Fibroblast of the aortic adventitia (primary cell): ENCODE data around the gene WDR11. TPM values are rescaled to one million over a fixed set of nuclear protein-coding genes. Genes with fewer than 3 reads are reported as not detected.

Experiments used
- DNase-seq: peaks from one replicate; pipeline ENCODE4 v3.0.0-alpha.2; 2010; ENCODE audit warnings: low read depth
- H3K4me3 ChIP-seq: 2 replicates; pipeline ENCODE4 v1.5.1; 2011; ENCODE audit warnings: low read depth, mild to moderate bottlenecking, control low read depth, low read length, moderate library complexity
- total RNA-seq: library from RNA; depleted of rRNA; stranded (reverse); fragments of >200 nt; gene quantifications from 2 replicates; pipeline ENCODE4 v1.2.3, GENCODE V29; 2012; ENCODE audit warnings: low replicate concordance
- TF ChIP-seq, protein P1 (sequence below): IDR thresholded peaks from 2 replicates; pipeline ENCODE4 v1.5.1; 2011; ENCODE audit warnings: mild to moderate bottlenecking, low read length, control low read depth, inconsistent platforms; ENCODE audit not compliant: insufficient read depth

WDR11 gene
- total RNA-seq, 1 donor: 72.6 TPM

DNA sequence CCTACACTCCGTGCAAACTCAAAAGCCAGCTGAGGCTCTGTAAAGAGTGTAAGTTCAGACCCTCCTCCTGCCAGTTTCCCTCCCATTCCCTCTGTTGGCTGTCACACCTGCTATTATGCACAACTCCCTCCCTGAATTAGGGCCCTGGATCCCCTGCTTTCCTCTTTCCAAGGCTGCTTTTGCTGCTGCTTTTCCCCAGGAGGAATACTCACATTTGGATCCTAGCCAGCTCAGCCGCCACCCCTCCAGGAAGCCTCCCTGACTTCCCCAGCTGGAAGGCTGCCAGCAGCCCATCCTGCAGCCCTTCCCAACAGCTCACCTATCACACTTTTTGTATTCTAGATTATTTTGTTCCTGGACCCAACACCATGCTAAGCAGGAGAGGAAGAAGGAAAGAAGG is 40.9 kb upstream of the WDR11 start:
- DNase-seq: no peak
- no peak overlapping the region for H3K4me3 ChIP-seq
- TF ChIP-seq, protein P1, sequence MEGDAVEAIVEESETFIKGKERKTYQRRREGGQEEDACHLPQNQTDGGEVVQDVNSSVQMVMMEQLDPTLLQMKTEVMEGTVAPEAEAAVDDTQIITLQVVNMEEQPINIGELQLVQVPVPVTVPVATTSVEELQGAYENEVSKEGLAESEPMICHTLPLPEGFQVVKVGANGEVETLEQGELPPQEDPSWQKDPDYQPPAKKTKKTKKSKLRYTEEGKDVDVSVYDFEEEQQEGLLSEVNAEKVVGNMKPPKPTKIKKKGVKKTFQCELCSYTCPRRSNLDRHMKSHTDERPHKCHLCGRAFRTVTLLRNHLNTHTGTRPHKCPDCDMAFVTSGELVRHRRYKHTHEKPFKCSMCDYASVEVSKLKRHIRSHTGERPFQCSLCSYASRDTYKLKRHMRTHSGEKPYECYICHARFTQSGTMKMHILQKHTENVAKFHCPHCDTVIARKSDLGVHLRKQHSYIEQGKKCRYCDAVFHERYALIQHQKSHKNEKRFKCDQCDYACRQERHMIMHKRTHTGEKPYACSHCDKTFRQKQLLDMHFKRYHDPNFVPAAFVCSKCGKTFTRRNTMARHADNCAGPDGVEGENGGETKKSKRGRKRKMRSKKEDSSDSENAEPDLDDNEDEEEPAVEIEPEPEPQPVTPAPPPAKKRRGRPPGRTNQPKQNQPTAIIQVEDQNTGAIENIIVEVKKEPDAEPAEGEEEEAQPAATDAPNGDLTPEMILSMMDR: no peak

DNA sequence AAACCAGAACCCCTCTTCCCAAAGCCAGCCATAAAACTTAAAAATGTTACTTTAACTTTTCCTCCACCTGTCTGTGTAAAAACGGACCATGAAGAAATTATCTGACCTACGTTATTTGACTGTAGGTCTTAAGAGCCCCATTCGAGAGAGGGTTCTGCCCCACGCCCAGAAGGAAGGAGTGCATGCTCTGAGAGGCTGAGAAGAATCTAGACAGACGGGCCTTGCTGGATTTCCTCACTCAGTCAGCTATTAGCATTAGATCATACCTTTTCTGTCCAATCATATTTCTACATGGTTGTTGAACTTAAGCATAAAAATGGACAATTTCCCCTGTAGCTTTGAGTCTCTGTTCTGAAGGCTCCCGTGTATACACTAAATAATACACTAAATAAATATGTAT is 38.1 kb upstream of the WDR11 start:
- no peak overlapping the region for H3K4me3 ChIP-seq
- TF ChIP-seq, protein P1: no peak
- DNase-seq: no peak

- DNase-seq: no peak
- no peak overlapping the region for H3K4me3 ChIP-seq
- TF ChIP-seq, protein P1: no peak
Measured at GRCh38 chr10:120818301-120818700, 32.9 kb upstream of the WDR11 start.

DNA sequence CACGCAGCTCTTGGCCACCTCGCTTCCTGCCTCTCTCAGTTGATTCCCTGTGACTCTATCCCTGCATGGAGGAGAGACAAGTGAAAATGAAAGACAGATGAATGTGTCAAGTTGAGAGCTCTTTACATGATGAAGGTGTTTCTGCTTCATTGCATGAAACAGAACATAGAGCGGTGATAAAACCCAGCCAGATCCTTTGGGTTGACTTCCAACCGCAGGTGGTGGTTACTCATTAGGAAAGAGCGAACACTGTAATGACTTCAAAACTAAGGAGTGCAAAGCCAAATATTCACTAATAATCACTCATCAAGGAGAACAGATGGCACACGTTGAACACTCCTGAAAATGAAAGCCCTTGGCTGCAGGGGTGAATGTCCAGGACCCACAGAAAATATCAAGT is 31.8 kb upstream of the WDR11 start:
- TF ChIP-seq, protein P1: no peak
- DNase-seq: no peak
- no peak overlapping the region for H3K4me3 ChIP-seq

GRCh38 chr10:120823266-120823665 is 27.9 kb upstream of the WDR11 start:
- DNase-seq: no peak
- TF ChIP-seq, protein P1: no peak
- H3K4me3 ChIP-seq: no peak overlapping the region

DNA sequence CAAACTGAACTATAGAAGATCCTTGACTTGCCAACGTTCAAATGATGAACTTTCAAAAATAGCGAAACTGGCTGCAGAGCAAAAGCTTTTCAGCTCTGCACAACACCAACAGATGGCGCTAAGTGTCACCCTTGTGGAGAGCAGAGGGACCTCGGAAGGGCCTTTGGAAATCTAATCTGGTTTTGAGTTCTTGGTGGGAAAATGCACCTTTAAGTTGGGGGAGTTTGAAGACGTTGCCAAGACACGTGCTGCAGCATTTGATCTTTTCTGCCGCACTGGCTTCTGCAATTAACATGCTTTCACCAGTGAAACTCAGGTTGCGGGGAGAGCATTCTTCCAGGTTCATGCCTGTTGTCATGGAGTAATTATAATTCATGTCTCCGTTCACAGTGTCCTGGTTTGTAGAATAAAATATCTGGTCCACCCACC is 26.3 kb upstream of the WDR11 start:
- DNase-seq: no peak
- TF ChIP-seq, protein P1: peak; percentile 29
- H3K4me3 ChIP-seq: no peak overlapping the region
